ENCODE data around the gene TBL1X. TPM values are rescaled to one million over a fixed set of nuclear protein-coding genes. Genes with fewer than 3 reads are reported as not detected.

Gene TBL1X
- total and polyA plus RNA-seq, 10 of the 15 experiments (the other 5 are each of a cell fraction or from before 2014, with no cell fraction given), result 4.4 to 26.3 (median 10.6) TPM

- SMC1A ChIA-PET (ENCODE audit: uncharacterized antibody, unreplicated experiment), result interaction anchor here (1.0 to 1.5 kb wide), 6 partner anchors 22 to 154 kb away, joined by 3 to 4 read pairs (median 3); no protein-coding TSS in a partner anchor
- intact Hi-C loops (cut with micrococcal nuclease; ENCODE audit: unreplicated experiment), result no loop called here
- Histone ChIP-seq H3K79me2 (ENCODE audit: control insufficient read depth, insufficient read depth, low read length) (no peaks in the 10 kb centered on the region), H3K36me3 (ENCODE audit: control insufficient read depth in 2 of 2, insufficient read depth in 2 of 2, low read length in 1 of 2) (no peaks in the 10 kb centered on the region), H3K4me3 (no peak overlapping the region), H3K27me3 (replicated peaks in 1 of 2; ENCODE audit: control insufficient read depth in 2 of 2, insufficient read depth in 2 of 2, low read length in 1 of 2) (no peaks in the 10 kb centered on the region), H2AFZ (ENCODE audit: control insufficient read depth, low read depth, low read length) (no peak overlapping the region), H3K9ac (ENCODE audit: control insufficient read depth, insufficient read depth, low read length) (no peak overlapping the region), H3K4me1 (ENCODE audit: control insufficient read depth, insufficient read depth, low read length) (no peaks in the 10 kb centered on the region), H4K20me1 (ENCODE audit: control insufficient read depth, insufficient read depth) (no peaks in the 10 kb centered on the region), H3K27ac (ENCODE audit: control insufficient read depth, insufficient read depth) (no peak overlapping the region), H3K4me2 (ENCODE audit: control insufficient read depth, insufficient read depth) (no peak overlapping the region), H3K9me3 (replicated peaks; ENCODE audit: control insufficient read depth, insufficient read depth, low read length) (no peaks in the 10 kb centered on the region)
- RAD21 ChIA-PET (ENCODE audit: unreplicated experiment), result interaction anchor here (1.2 kb wide), 1 partner anchor 176 kb away, joined by 4 read pairs; no protein-coding TSS in a partner anchor
- DNase-seq (ENCODE audit: low read depth, low spot score) (no peak), ATAC-seq (peak; percentile 78), FAIRE-seq (no peak)
- POLR2A ChIA-PET, result no interaction called here
- CTCF ChIA-PET, result interaction anchor here (1.3 kb wide), 1 partner anchor 9 kb away, joined by 4 read pairs; no protein-coding TSS in a partner anchor
- TF ChIP-seq NFXL1 (IDR thresholded peaks at IDR 0.05; ENCODE audit: borderline replicate concordance) (no peak), RELB (IDR thresholded peaks at IDR 0.05; ENCODE audit: low read depth) (no peak), HDAC2 (IDR thresholded peaks at IDR 0.05) (no peak), ETV6 (conservative IDR thresholded peaks at IDR 0.05 in 1 of 2, IDR thresholded peaks at IDR 0.05 in 1 of 2; ENCODE audit: borderline replicate concordance in 1 of 2, low read depth in 1 of 2) (no peak), ZNF384 (IDR thresholded peaks at IDR 0.05; ENCODE audit: borderline replicate concordance, low read depth, low read length) (peak; percentile 29; the same call in 1 of the 2 replicates), MTA2 (IDR thresholded peaks at IDR 0.05; ENCODE audit: low read depth) (peak; percentile 85), JUNB (IDR thresholded peaks at IDR 0.05) (peak; percentile 13; the same call in 1 of the 2 replicates), ZZZ3 (IDR thresholded peaks at IDR 0.05; ENCODE audit: control insufficient read depth, insufficient read length, low read depth) (no peak), NBN (IDR thresholded peaks at IDR 0.05) (no peak), CHD1 (IDR thresholded peaks at IDR 0.05; ENCODE audit: low read depth, low read length) (no peak), NRF1 (conservative IDR thresholded peaks at IDR 0.05; ENCODE audit: low read depth, low read length) (no peak), BACH1 (IDR thresholded peaks at IDR 0.05; ENCODE audit: borderline replicate concordance) (no peak), RCOR1 (conservative IDR thresholded peaks at IDR 0.05; ENCODE audit: low read depth, low read length) (no peak), EP300 (IDR thresholded peaks at IDR 0.05; ENCODE audit: borderline replicate concordance in 1 of 2, control insufficient read depth in 1 of 2, low read depth in 2 of 2, low read length in 2 of 2) (no peak), SPI1 (IDR thresholded peaks at IDR 0.05; ENCODE audit: borderline replicate concordance, insufficient read depth, low read depth, low read length) (no peak), DPF2 (IDR thresholded peaks at IDR 0.05) (no peak), ZNF274 (IDR thresholded peaks at IDR 0.05; ENCODE audit: insufficient read depth, insufficient read length) (no peak), CEBPZ (IDR thresholded peaks at IDR 0.05; ENCODE audit: low read depth, low read length) (no peak)
- BruUV-seq (replicated peaks), result no TSS peak
- in situ Hi-C loops (cut with MboI), result no loop called here
These were observed 174.0 kb downstream of the TBL1X start for GRCh38 chrX:9638871-9639270.

All from GM12878 (cell line).